HCT116 (cell line): ENCODE results near the gene MESD. TPM values are rescaled to one million over a fixed set of nuclear protein-coding genes. Genes with fewer than 3 reads are reported as not detected.

Source experiments
- ATAC-seq: fragments of 200-7000 bp; cut with Tn5 transposase; 2 replicates; pipeline ENCODE4 v1.9.1; 2020; ENCODE audit warnings: mild to moderate bottlenecking, moderate library complexity
- BruUV-seq: library from RNA; stranded (reverse); fragments of 400-500 nt; replicated peaks from 2 replicates; lab custom pipeline; 2021; lab: Mats Ljungman, UMichigan
- CTCF ChIA-PET: fragments of 300-600 bp; sonication (Branson Sonifier 250); formaldehyde crosslinking; loops from one replicate; lab custom pipeline; 2021; ENCODE audit warnings: antibody characterized with exemption; lab: Charles Lee
- POLR2A ChIA-PET: fragments of 300-600, 350-600 bp; sonication (Branson Sonifier 250); formaldehyde crosslinking; loops from one replicate; lab custom pipeline; 2021; ENCODE audit warnings: antibody characterized with exemption; lab: Charles Lee
- RAD21 ChIA-PET, 2 experiments: fragments of 300-600 bp; sonication (Branson Sonifier 250); formaldehyde crosslinking; loops; one replicate each; lab custom pipeline; 2023; ENCODE audit warnings: low total read pairs in 2 of 2; ENCODE audit not compliant: uncharacterized antibody in 2 of 2, unreplicated experiment in 2 of 2, low non-redundant PET in 1 of 2; lab: Charles Lee
- DNase-seq: peaks from one replicate; pipeline ENCODE4 v3.0.0-alpha.2; 2010; ENCODE audit warnings: low read depth, low spot score
- H2AFZ ChIP-seq: fragments of 200-600 bp; shearing (Covaris generic), sonication (generic); 2 replicates; pipeline ENCODE4 v1.6.1; 2017; ENCODE audit warnings: low read depth, mixed run types, mixed read lengths, antibody characterized with exemption, low read length; ENCODE audit not compliant: poor library complexity, severe bottlenecking
- H3K27ac ChIP-seq: 2 replicates; pipeline ENCODE4 v1.5.1; 2012; ENCODE audit warnings: low read depth, low read length
- H3K27me3 ChIP-seq: fragments of 200-600 bp; sonication (generic); 2 replicates; pipeline ENCODE4 v1.6.1; 2016; ENCODE audit warnings: mixed run types, low read length, mixed read lengths; ENCODE audit not compliant: insufficient read depth
- H3K36me3 ChIP-seq, 2 experiments: fragments of 200-500 bp in 1 of 2; fragments of 200-600 bp in 1 of 2; sonication (Bioruptor generic) in 1 of 2; sonication (generic) in 1 of 2; 2 replicates each; pipeline versions ENCODE4 v1.5.1 to v1.6.1; 2014 to 2016; ENCODE audit warnings: low read length in 2 of 2, inconsistent platforms in 1 of 2, mixed read lengths in 1 of 2, mixed run types in 1 of 2; ENCODE audit not compliant: insufficient read depth in 2 of 2, control insufficient read depth in 1 of 2
- H3K4me1 ChIP-seq, 2 experiments: fragments of 200-600 bp in 1 of 2; sonication (generic) in 1 of 2; 2 replicates each; pipeline versions ENCODE4 v1.5.1 to v1.6.1; 2012 to 2017; ENCODE audit warnings: low read length in 2 of 2, inconsistent platforms in 1 of 2, mild to moderate bottlenecking in 1 of 2, mixed read lengths in 1 of 2, mixed run types in 1 of 2, moderate library complexity in 1 of 2; ENCODE audit not compliant: insufficient read depth in 2 of 2, control insufficient read depth in 1 of 2
- H3K4me2 ChIP-seq: fragments of 200-600 bp; sonication (generic); 2 replicates; pipeline ENCODE4 v1.6.1; 2017; ENCODE audit warnings: mixed run types, low read length, mixed read lengths
- H3K4me3 ChIP-seq, 2 experiments: fragments of 200-600 bp in 1 of 2; sonication (generic) in 1 of 2; replicated peaks in 1 of 2; 2 replicates each; pipeline ENCODE4 v1.5.1; 2011 to 2016; ENCODE audit warnings: low read length in 2 of 2, control low read depth in 1 of 2, low read depth in 1 of 2, mild to moderate bottlenecking in 1 of 2, mixed read lengths in 1 of 2, mixed run types in 1 of 2
- H3K79me2 ChIP-seq: fragments of 200-600 bp; sonication (generic); 2 replicates; pipeline ENCODE4 v1.6.1; 2017; ENCODE audit warnings: mild to moderate bottlenecking, mixed run types, low read length, moderate library complexity, mixed read lengths; ENCODE audit not compliant: insufficient read depth
- H3K9ac ChIP-seq: fragments of 200-600 bp; sonication (generic); 2 replicates; pipeline ENCODE4 v1.6.1; 2016; ENCODE audit warnings: low read length, mixed read lengths
- H3K9me2 ChIP-seq: fragments of 200-600 bp; sonication (generic), shearing (Covaris generic); 2 replicates; pipeline ENCODE4 v1.6.1; 2017; ENCODE audit warnings: mixed run types, mild to moderate bottlenecking, moderate library complexity; ENCODE audit not compliant: insufficient read depth
- H3K9me3 ChIP-seq, 2 experiments: fragments of 200-500 bp in 1 of 2; fragments of 200-600 bp in 1 of 2; sonication (Bioruptor generic) in 1 of 2; sonication (generic) in 1 of 2; 2 replicates each; pipeline ENCODE4 v1.6.1; 2014 to 2017; ENCODE audit warnings: low read length in 2 of 2, mixed read lengths in 2 of 2, inconsistent platforms in 1 of 2, low read depth in 1 of 2, mild to moderate bottlenecking in 1 of 2, mixed run types in 1 of 2, moderate library complexity in 1 of 2; ENCODE audit not compliant: control insufficient read depth in 1 of 2, insufficient read depth in 1 of 2
- H4K20me1 ChIP-seq: fragments of 200-600 bp; sonication (generic), shearing (Covaris generic); 2 replicates; pipeline ENCODE4 v1.6.1; 2017; ENCODE audit warnings: mixed run types, mild to moderate bottlenecking, moderate library complexity; ENCODE audit not compliant: insufficient read depth
- CEBPB ChIP-seq: IDR thresholded peaks from 2 replicates; pipeline ENCODE4 v1.6.1; 2012; ENCODE audit warnings: low read depth
- EGR1 ChIP-seq: IDR thresholded peaks from 2 replicates; pipeline ENCODE4 v1.6.1; 2012; ENCODE audit warnings: low read depth
- ELF1 ChIP-seq: IDR thresholded peaks from 2 replicates; pipeline ENCODE4 v1.6.1; 2012; ENCODE audit warnings: low read depth, borderline replicate concordance
- EZH2 ChIP-seq: fragments of 200-600 bp; sonication (generic); IDR thresholded peaks from 2 replicates; pipeline ENCODE4 v1.6.1; 2017; ENCODE audit warnings: antibody characterized with exemption, mixed run types
- EZH2phosphoT487 ChIP-seq: fragments of 200-600 bp; IDR thresholded peaks from 2 replicates; pipeline ENCODE4 v1.6.1; 2018; ENCODE audit warnings: antibody characterized with exemption, borderline replicate concordance
- FOSL1 ChIP-seq: IDR thresholded peaks from 2 replicates; pipeline ENCODE4 v1.6.1; 2012; ENCODE audit warnings: low read depth
- JUND ChIP-seq: IDR thresholded peaks from 2 replicates; pipeline ENCODE4 v1.6.1; 2012
- POLR2AphosphoS5 ChIP-seq: IDR thresholded peaks from 2 replicates; pipeline ENCODE4 v1.6.1; 2011; ENCODE audit warnings: mild to moderate bottlenecking, low read depth, low read length, moderate library complexity
- SP1 ChIP-seq: IDR thresholded peaks from 2 replicates; pipeline ENCODE4 v1.6.1; 2012; ENCODE audit warnings: low read depth
- SRF ChIP-seq: IDR thresholded peaks from 2 replicates; pipeline ENCODE4 v1.6.1; 2012; ENCODE audit warnings: low read depth
- TCF7L2 ChIP-seq: IDR thresholded peaks from 2 replicates; pipeline ENCODE4 v1.7.0; 2011; ENCODE audit warnings: borderline replicate concordance, inconsistent platforms; ENCODE audit not compliant: insufficient read depth, insufficient read length; ENCODE audit errors: extremely low read depth
- YY1 ChIP-seq: IDR thresholded peaks from 2 replicates; pipeline ENCODE4 v1.6.1; 2011; ENCODE audit warnings: low read length, low read depth, moderate library complexity, mild to moderate bottlenecking; ENCODE audit not compliant: insufficient replicate concordance; ENCODE audit errors: extremely low read depth
- ZFX ChIP-seq: fragments of 450-650 bp; IDR thresholded peaks from 2 replicates; pipeline ENCODE4 v1.6.1; 2017
- ZNF274 ChIP-seq: fragments of 200-500 bp; sonication (Bioruptor generic); IDR thresholded peaks from 2 replicates; pipeline ENCODE4 v1.6.1; 2014; ENCODE audit warnings: mild to moderate bottlenecking, low read depth, low read length, inconsistent platforms
- intact Hi-C: fragments of 100-400 bp; cut with micrococcal nuclease; formaldehyde crosslinking; loops from 2 replicates; pipeline ENCODE4 v1.10.0; 2022
- total RNA-seq: library from RNA; stranded (reverse); gene quantifications from one replicate; pipeline ENCODE4 v1.2.1, GENCODE V29; 2021; ENCODE audit not compliant: unreplicated experiment
- TF ChIP-seq, protein P1 (sequence below): IDR thresholded peaks from 2 replicates; pipeline ENCODE4 v1.6.1; 2012
- TF ChIP-seq, protein P2 (sequence below), 3 experiments: fragments of 200-600 bp in 1 of 3; sonication (generic) in 1 of 3; IDR thresholded peaks in 2 of 3; conservative IDR thresholded peaks in 1 of 3; 2 replicates each; pipeline ENCODE4 v1.5.1; 2012 to 2017; ENCODE audit warnings: low read depth in 2 of 3, low read length in 2 of 3, antibody characterized with exemption in 1 of 3, borderline replicate concordance in 1 of 3, control low read depth in 1 of 3, mild to moderate bottlenecking in 1 of 3, mixed read lengths in 1 of 3, mixed run types in 1 of 3, moderate library complexity in 1 of 3; ENCODE audit not compliant: insufficient read depth in 1 of 3
- TF ChIP-seq, protein P3 (sequence below): IDR thresholded peaks from 2 replicates; pipeline ENCODE4 v1.6.1; 2012
- TF ChIP-seq, protein P4 (sequence below): IDR thresholded peaks from 2 replicates; pipeline ENCODE4 v1.6.1; 2011; ENCODE audit warnings: mild to moderate bottlenecking, low read length, moderate library complexity; ENCODE audit not compliant: insufficient replicate concordance; ENCODE audit errors: extremely low read depth

MESD gene
- total RNA-seq, 1 experiment from 2014 or later = 22.5 TPM

DNA sequence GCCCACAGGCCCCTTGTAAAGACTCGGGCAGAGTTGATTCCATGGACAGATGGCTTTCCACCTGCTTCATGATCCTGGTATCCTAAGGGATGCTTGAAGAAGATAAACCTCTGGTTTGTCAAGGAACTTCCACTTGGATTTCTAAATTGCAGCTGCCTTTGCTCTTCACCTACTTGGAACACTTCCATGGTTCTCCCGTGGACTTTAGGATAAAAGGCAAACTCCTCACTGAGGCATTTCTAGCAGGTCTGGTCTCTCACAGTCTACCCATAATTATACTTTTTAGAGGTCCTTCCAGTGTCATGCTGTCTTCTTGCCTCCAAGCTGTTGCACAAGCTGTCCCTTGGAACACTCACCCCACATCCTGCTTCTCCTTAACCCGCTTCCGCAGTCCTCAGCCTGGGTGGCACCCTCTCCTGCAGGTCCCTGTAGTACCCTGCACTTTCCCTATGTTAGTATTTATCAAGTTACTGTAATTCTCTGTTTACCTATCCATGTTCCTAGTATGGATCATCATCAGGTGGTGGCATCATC lies 23.8 kb upstream of the MESD start:
- Histone ChIP-seq H3K36me3 (no peaks in the 10 kb centered on the region), H2AFZ (no peak overlapping the region)
- intact Hi-C loops = no loop called here
- no peak for TF ChIP-seq SRF
- no peak for TF ChIP-seq CEBPB
- no peak for TF ChIP-seq ELF1
- no peak for TF ChIP-seq EZH2
- no peak for TF ChIP-seq EGR1
- TF ChIP-seq, protein P1, sequence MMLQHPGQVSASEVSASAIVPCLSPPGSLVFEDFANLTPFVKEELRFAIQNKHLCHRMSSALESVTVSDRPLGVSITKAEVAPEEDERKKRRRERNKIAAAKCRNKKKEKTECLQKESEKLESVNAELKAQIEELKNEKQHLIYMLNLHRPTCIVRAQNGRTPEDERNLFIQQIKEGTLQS = no peak
- TF ChIP-seq ZFX = no peak
- no peak for TF ChIP-seq ZNF274
- TF ChIP-seq TCF7L2 = no peak
- no peak for TF ChIP-seq POLR2AphosphoS5
- TF ChIP-seq SP1 = no peak
- TF ChIP-seq JUND = no peak
- TF ChIP-seq, protein P2, sequence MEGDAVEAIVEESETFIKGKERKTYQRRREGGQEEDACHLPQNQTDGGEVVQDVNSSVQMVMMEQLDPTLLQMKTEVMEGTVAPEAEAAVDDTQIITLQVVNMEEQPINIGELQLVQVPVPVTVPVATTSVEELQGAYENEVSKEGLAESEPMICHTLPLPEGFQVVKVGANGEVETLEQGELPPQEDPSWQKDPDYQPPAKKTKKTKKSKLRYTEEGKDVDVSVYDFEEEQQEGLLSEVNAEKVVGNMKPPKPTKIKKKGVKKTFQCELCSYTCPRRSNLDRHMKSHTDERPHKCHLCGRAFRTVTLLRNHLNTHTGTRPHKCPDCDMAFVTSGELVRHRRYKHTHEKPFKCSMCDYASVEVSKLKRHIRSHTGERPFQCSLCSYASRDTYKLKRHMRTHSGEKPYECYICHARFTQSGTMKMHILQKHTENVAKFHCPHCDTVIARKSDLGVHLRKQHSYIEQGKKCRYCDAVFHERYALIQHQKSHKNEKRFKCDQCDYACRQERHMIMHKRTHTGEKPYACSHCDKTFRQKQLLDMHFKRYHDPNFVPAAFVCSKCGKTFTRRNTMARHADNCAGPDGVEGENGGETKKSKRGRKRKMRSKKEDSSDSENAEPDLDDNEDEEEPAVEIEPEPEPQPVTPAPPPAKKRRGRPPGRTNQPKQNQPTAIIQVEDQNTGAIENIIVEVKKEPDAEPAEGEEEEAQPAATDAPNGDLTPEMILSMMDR (IDR thresholded peaks at IDR 0.05 in 2 of 3, conservative IDR thresholded peaks at IDR 0.05 in 1 of 3; ENCODE audit: borderline replicate concordance in 1 of 3, insufficient read depth in 1 of 3, low read depth in 2 of 3, low read length in 2 of 3) = no peak
- TF ChIP-seq, protein P3, sequence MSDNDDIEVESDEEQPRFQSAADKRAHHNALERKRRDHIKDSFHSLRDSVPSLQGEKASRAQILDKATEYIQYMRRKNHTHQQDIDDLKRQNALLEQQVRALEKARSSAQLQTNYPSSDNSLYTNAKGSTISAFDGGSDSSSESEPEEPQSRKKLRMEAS = no peak
- TF ChIP-seq, protein P4, sequence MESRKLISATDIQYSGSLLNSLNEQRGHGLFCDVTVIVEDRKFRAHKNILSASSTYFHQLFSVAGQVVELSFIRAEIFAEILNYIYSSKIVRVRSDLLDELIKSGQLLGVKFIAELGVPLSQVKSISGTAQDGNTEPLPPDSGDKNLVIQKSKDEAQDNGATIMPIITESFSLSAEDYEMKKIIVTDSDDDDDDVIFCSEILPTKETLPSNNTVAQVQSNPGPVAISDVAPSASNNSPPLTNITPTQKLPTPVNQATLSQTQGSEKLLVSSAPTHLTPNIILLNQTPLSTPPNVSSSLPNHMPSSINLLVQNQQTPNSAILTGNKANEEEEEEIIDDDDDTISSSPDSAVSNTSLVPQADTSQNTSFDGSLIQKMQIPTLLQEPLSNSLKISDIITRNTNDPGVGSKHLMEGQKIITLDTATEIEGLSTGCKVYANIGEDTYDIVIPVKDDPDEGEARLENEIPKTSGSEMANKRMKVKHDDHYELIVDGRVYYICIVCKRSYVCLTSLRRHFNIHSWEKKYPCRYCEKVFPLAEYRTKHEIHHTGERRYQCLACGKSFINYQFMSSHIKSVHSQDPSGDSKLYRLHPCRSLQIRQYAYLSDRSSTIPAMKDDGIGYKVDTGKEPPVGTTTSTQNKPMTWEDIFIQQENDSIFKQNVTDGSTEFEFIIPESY = no peak
- no peak for TF ChIP-seq FOSL1
- TF ChIP-seq EZH2phosphoT487 = no peak
- no peak for TF ChIP-seq YY1
- TF ChIP-seq, all 23 proteins: peak for 0
- no peaks in the 10 kb centered on the region for H3K9me2 ChIP-seq
- no peak overlapping the region for H3K4me2 ChIP-seq
- no peak overlapping the region for H3K4me3 ChIP-seq
- POLR2A ChIA-PET = no interaction called here
- no peaks in the 10 kb centered on the region for H3K79me2 ChIP-seq
- H3K27ac ChIP-seq = no peak overlapping the region
- BruUV-seq = no TSS peak
- DNase-seq (no peak), ATAC-seq (no peak)
- no peaks in the 10 kb centered on the region for H3K27me3 ChIP-seq
- no peak overlapping the region for H3K9ac ChIP-seq
- H4K20me1 ChIP-seq = no peaks in the 10 kb centered on the region
- RAD21 ChIA-PET = no interaction called here
- CTCF ChIA-PET = no interaction called here
- H3K4me1 ChIP-seq = no peaks in the 10 kb centered on the region
- no peaks in the 10 kb centered on the region for H3K9me3 ChIP-seq
